ENCODE data around the gene BCAR3. TPM values are rescaled to one million over a fixed set of nuclear protein-coding genes. Genes with fewer than 3 reads are reported as not detected.
"Not testable (repeated sequence)": the region's sequence is repeated elsewhere in the genome, so short reads cannot be mapped to it uniquely, and the experiment has no call there.

The BCAR3 gene
- total RNA-seq, 1 experiment from 2014 or later = 60.0 TPM

GRCh38 chr1:93689521-93690223 lies 8.0 kb upstream of the BCAR3 start:
- peak; percentile 73 for DNase-seq (ENCODE audit: low read depth)

- DNase-seq (ENCODE audit: low read depth) = no peak
These were observed 5.9 kb upstream of the BCAR3 start for GRCh38 chr1:93687542-93687941.

- no peak for DNase-seq (ENCODE audit: low read depth)
These were observed 5.0 kb upstream of the BCAR3 start for GRCh38 chr1:93686504-93687250.

GRCh38 chr1:93685918-93686317 lies 4.3 kb upstream of the BCAR3 start:
- DNase-seq (ENCODE audit: low read depth) = no peak

- DNase-seq (ENCODE audit: low read depth) = no peak
These were observed 1.6 kb upstream of the BCAR3 start for GRCh38 chr1:93683234-93683633.

- no peak for DNase-seq (ENCODE audit: low read depth)
These were observed 364 bp upstream of the BCAR3 start for GRCh38 chr1:93681989-93682412.

- DNase-seq (ENCODE audit: low read depth) = peak; percentile 89
These were observed 1.1 kb downstream of the BCAR3 start for GRCh38 chr1:93680420-93681100.

GRCh38 chr1:93680076-93680419 lies 1.6 kb downstream of the BCAR3 start:
- DNase-seq (ENCODE audit: low read depth) = peak; percentile 60

- DNase-seq (ENCODE audit: low read depth) = no peak
These were observed 2.1 kb downstream of the BCAR3 start for GRCh38 chr1:93679546-93679945.

GRCh38 chr1:93678946-93679480 lies 2.6 kb downstream of the BCAR3 start:
- no peak for DNase-seq (ENCODE audit: low read depth)

- no peak for DNase-seq (ENCODE audit: low read depth)
These were observed 3.1 kb downstream of the BCAR3 start for GRCh38 chr1:93678491-93678890.

GRCh38 chr1:93677729-93678128 lies 3.9 kb downstream of the BCAR3 start:
- no peak for DNase-seq (ENCODE audit: low read depth)

GRCh38 chr1:93676427-93676826 lies 5.2 kb downstream of the BCAR3 start:
- no peak for DNase-seq (ENCODE audit: low read depth)

GRCh38 chr1:93675931-93676330 lies 5.7 kb downstream of the BCAR3 start:
- no peak for DNase-seq (ENCODE audit: low read depth)

- no peak for DNase-seq (ENCODE audit: low read depth)
These were observed 6.4 kb downstream of the BCAR3 start for GRCh38 chr1:93675271-93675670.

- DNase-seq (ENCODE audit: low read depth) = not testable (repeated sequence)
These were observed 7.6 kb downstream of the BCAR3 start for GRCh38 chr1:93674071-93674470.

GRCh38 chr1:93673163-93673829 lies 8.3 kb downstream of the BCAR3 start:
- no peak for DNase-seq (ENCODE audit: low read depth)

- DNase-seq (ENCODE audit: low read depth) = no peak
These were observed 9.0 kb downstream of the BCAR3 start for GRCh38 chr1:93672477-93673162.

- peak; percentile 95 for DNase-seq (ENCODE audit: low read depth)
These were observed 9.6 kb downstream of the BCAR3 start for GRCh38 chr1:93672069-93672468.

GRCh38 chr1:93671099-93671621 lies 10.5 kb downstream of the BCAR3 start:
- DNase-seq (ENCODE audit: low read depth) = no peak

- peak; percentile 97 for DNase-seq (ENCODE audit: low read depth)
These were observed 11.5 kb downstream of the BCAR3 start for GRCh38 chr1:93670141-93670540.
